Measurements from ENCODE around the gene CEP295NL. TPM values are rescaled to one million over a fixed set of nuclear protein-coding genes. Genes with fewer than 3 reads are reported as not detected.

The CEP295NL gene
- total and polyA plus RNA-seq, 12 donors = 0.04 to 2.6 (median 0.82) TPM

DNA sequence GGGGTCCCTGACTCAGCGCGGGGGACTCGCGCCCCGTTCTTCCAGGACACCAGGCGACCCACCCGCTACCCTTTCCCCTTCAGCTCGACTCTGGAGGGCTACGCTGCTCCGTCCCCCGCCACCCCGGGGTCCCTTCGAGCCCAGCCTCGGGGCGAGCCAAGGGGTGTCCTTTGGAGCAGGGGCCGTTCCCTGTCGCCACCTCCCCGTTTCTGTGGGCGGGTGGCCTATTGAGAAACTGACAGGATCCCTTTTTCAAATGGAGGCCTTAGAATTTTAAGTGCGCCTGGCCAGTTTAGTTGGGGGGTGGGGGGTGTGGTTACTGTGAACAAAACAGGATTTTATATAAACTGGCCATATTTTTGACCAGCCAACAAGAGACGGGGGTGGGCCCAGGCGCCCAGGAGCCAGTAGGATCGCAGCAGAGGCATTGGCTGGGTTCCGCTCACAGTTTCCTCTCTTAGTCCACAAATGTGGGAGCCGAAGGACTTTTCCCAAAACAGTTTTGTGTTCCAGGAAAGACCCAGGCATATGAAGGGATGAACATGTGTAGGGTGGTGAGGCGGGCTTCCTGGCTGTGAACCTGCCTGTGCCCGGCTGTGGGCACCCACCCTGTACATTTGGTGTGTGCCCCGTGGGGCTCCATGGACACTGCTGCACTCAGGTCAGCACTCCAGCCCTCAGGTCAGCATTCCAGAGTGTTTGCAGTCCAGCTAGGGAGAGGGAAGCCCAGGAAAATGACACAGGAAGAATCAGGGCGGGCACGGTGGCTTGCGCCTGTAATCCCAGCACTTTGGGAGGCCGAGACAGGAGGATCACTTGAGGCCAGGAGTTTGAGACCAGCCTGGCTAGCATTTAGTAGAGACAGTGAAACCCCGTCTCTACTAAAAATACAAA is 22.9 kb upstream of the CEP295NL start:
- intact Hi-C loops (cut with DNase I) = loop anchor here in 4 of 10 donors (5.0 to 10.0 kb wide), 3 partner anchors 44 to 61 kb away; no protein-coding TSS in a partner anchor
- Histone ChIP-seq H3K27ac (peak overlapping the region; percentile 86 to 97 (median 94)), H3K4me3 (peak overlapping the region; percentile 19 to 86 (median 75)), H3K9me3 (no peaks in the 10 kb centered on the region), H3K27me3 (no peaks in the 10 kb centered on the region), H3K4me1 (peaks cover 10 to 47% (median 37%) of the 10 kb centered on the region in 9 donors), H3K36me3 (peaks cover 0 to 4% (median 0%) of the 10 kb centered on the region in 9 donors)
- 29 to 33% methylated on average over 28 to 33 of the region's 33 CpGs for WGBS, 2 donors
- peak; percentile 75 to 87 for DNase-seq
- TF ChIP-seq, protein P1, sequence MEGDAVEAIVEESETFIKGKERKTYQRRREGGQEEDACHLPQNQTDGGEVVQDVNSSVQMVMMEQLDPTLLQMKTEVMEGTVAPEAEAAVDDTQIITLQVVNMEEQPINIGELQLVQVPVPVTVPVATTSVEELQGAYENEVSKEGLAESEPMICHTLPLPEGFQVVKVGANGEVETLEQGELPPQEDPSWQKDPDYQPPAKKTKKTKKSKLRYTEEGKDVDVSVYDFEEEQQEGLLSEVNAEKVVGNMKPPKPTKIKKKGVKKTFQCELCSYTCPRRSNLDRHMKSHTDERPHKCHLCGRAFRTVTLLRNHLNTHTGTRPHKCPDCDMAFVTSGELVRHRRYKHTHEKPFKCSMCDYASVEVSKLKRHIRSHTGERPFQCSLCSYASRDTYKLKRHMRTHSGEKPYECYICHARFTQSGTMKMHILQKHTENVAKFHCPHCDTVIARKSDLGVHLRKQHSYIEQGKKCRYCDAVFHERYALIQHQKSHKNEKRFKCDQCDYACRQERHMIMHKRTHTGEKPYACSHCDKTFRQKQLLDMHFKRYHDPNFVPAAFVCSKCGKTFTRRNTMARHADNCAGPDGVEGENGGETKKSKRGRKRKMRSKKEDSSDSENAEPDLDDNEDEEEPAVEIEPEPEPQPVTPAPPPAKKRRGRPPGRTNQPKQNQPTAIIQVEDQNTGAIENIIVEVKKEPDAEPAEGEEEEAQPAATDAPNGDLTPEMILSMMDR (IDR thresholded peaks at IDR 0.05) = no peak
- ATAC-seq = peak; percentile 51 to 86 (median 78)

DNA sequence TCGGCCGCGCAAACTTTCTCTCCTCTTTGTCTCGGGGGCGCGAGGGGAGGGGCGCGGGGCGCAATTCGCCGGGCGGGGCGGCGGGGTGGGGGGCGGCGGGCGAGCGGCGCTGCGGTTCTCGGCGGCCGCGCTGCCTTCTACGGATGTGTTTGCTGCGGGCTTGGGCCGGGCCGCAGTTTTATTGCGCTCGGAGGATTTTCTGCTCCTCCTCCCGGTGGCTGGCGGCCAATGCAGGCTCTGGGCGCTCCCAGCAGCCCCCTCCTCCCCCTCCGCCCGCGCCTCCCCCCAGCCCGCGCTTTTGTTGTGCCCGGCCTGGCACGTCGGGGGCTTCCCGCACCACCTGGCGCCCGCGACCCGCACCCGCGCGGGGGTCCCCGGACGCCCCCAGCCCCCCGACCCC is 22.2 kb upstream of the CEP295NL start, which contains the start of gene TIMP2:
TIMP2 (minus strand) TSS at position 154 of the 400 bp plus-strand sequence. CDS start 299 bp downstream, outside the sequence.
- WGBS, 2 donors = 0% methylated on average over 23 to 52 of the region's 52 CpGs
- TF ChIP-seq, protein P1 (IDR thresholded peaks at IDR 0.05) = peak in 7 of 9 donors; percentile 19 to 49 (median 32)
- H3K36me3 ChIP-seq = peaks cover 0 to 4% (median 0%) of the 10 kb centered on the region in 9 donors
- peak; percentile 58 to 89 (median 72) for ATAC-seq
- peak; percentile 90 to 92 for DNase-seq
- H3K9me3 ChIP-seq = no peaks in the 10 kb centered on the region
- no peaks in the 10 kb centered on the region for H3K27me3 ChIP-seq
- peak within 1 kb of the TSS; percentile 64 to 86 (median 75) for H3K4me3 ChIP-seq
- H3K27ac ChIP-seq = peak within 1 kb of the TSS; percentile 86 to 97 (median 94)
- H3K4me1 ChIP-seq = peaks cover 13 to 53% (median 40%) of the 10 kb centered on the region in 9 donors
- intact Hi-C loops (cut with DNase I) = loop anchor here in 4 of 10 donors (5.0 to 10.0 kb wide), 3 partner anchors 43 to 60 kb away; no protein-coding TSS in a partner anchor

DNA sequence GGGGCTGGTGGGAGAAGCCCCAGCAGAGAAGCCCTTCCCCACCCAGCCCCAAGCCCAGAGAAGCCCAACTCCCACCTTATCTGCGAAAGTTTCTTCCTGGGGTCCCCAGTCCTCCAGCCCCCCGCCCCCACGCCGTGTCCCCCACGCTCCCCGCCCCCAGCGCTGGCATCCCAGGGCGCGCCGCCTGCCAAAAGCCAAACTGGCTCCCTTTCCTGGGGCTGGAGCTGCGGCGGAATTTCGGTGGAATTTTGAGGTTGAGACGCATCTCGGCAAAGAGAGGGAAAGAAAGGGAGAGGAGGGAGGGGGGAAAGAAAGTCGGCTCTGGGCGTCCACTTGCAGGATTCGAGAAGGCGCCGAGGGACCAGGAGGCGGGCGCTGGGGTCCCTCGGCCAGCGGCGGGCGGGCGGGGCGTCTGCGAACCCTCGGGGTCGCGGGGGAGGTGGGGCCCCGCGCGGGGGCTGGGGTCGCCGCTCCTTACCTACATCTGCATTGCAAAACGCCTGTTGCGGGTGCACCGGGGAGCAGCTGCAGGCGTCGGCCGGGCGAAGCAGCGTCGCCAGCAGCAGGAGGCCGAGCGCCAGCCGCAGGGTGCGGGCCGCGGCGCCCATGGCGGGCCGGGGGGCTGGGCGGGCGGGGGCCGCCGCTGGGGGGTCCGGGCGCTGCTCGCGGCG is 21.6 kb upstream of the CEP295NL start:
- H3K4me1 ChIP-seq = peaks cover 13 to 59% (median 44%) of the 10 kb centered on the region in 9 donors
- ATAC-seq (no peak), DNase-seq (peak; percentile 25 to 45)
- H3K27me3 ChIP-seq = no peaks in the 10 kb centered on the region
- intact Hi-C loops (cut with DNase I) = loop anchor here in 7 of 10 donors (5.0 to 10.0 kb wide), 5 partner anchors 37 to 60 kb away; no protein-coding TSS in a partner anchor
- peak overlapping the region; percentile 29 to 97 (median 94) for H3K27ac ChIP-seq
- H3K9me3 ChIP-seq = no peaks in the 10 kb centered on the region
- H3K4me3 ChIP-seq = peak overlapping the region; percentile 64 to 86 (median 75)
- TF ChIP-seq, protein P1 (IDR thresholded peaks at IDR 0.05) = no peak
- 0 to 1% methylated on average over 32 to 64 of the region's 64 CpGs for WGBS, 2 donors
- H3K36me3 ChIP-seq = peaks cover 0 to 4% (median 0%) of the 10 kb centered on the region in 9 donors

Data from heart right ventricle (tissue), 16 donors.